CD8-positive, alpha-beta memory T cell (primary cell): Measurements from ENCODE around the gene TMEM82. TPM values are rescaled to one million over a fixed set of nuclear protein-coding genes. Genes with fewer than 3 reads are reported as not detected.

Experiments used
- CTCF ChIA-PET: fragments of 350-600 bp; sonication (Branson Sonifier 250); formaldehyde crosslinking; loops from one replicate; lab custom pipeline; 2021; ENCODE audit warnings: antibody characterized with exemption; lab: Charles Lee
- POLR2A ChIA-PET: fragments of 350-600 bp; sonication (Branson Sonifier 250); formaldehyde crosslinking; loops from one replicate; lab custom pipeline; 2021; ENCODE audit warnings: antibody characterized with exemption; lab: Charles Lee
- DNase-seq, 5 donors: peaks; one replicate each; pipeline versions ENCODE4 v3.0.0 to v3.0.0-alpha.2; 2020 to 2022; ENCODE audit warnings: mixed read lengths in 1 of 5
- H3K27ac ChIP-seq: one replicate; pipeline ENCODE4 v1.7.0; 2013; ENCODE audit warnings: low read depth, mild to moderate bottlenecking, low read length, moderate library complexity
- H3K27me3 ChIP-seq: 2 replicates; pipeline ENCODE4 v1.7.0; 2013; ENCODE audit warnings: low read length, mild to moderate bottlenecking; ENCODE audit not compliant: insufficient read depth, poor library complexity, severe bottlenecking
- H3K36me3 ChIP-seq: 2 replicates; pipeline ENCODE4 v1.7.0; 2013; ENCODE audit warnings: mild to moderate bottlenecking, low read length, moderate library complexity; ENCODE audit not compliant: insufficient read depth
- H3K4me1 ChIP-seq: 2 replicates; pipeline ENCODE4 v1.7.0; 2013; ENCODE audit warnings: mild to moderate bottlenecking, low read length, moderate library complexity; ENCODE audit not compliant: insufficient read depth
- H3K4me3 ChIP-seq: 2 replicates; pipeline ENCODE4 v1.7.0; 2013; ENCODE audit warnings: mild to moderate bottlenecking, low read length
- H3K9me3 ChIP-seq: 2 replicates; pipeline ENCODE4 v1.7.0; 2013; ENCODE audit warnings: mild to moderate bottlenecking, low read length
- H3K27ac Mint-ChIP-seq, 8 donors: one replicate each; pipeline ENCODE4 v1.8.0; 2020 to 2021; ENCODE audit warnings: mixed read lengths in 8 of 8, mild to moderate bottlenecking in 6 of 8, inconsistent platforms in 3 of 8, moderate library complexity in 3 of 8
- H3K27me3 Mint-ChIP-seq, 2 donors: one replicate each; pipeline ENCODE4 v1.8.0; 2020 to 2021; ENCODE audit warnings: mixed read lengths in 2 of 2, mild to moderate bottlenecking in 1 of 2, moderate library complexity in 1 of 2
- H3K36me3 Mint-ChIP-seq, 3 donors: one replicate each; pipeline ENCODE4 v1.8.0; 2020 to 2021; ENCODE audit warnings: mixed read lengths in 3 of 3, inconsistent platforms in 1 of 3, mild to moderate bottlenecking in 1 of 3
- H3K4me1 Mint-ChIP-seq, 3 donors: one replicate each; pipeline ENCODE4 v1.8.0; 2020 to 2021; ENCODE audit warnings: mixed read lengths in 3 of 3, inconsistent platforms in 1 of 3, mild to moderate bottlenecking in 1 of 3
- H3K4me3 Mint-ChIP-seq, 7 donors: one replicate each; pipeline ENCODE4 v1.8.0; 2020 to 2021; ENCODE audit warnings: mixed read lengths in 7 of 7, mild to moderate bottlenecking in 6 of 7, moderate library complexity in 4 of 7, inconsistent platforms in 2 of 7
- H3K9me3 Mint-ChIP-seq, 5 donors: one replicate each; pipeline ENCODE4 v1.8.0; 2020 to 2022; ENCODE audit warnings: mixed read lengths in 5 of 5, mild to moderate bottlenecking in 3 of 5, moderate library complexity in 2 of 5, inconsistent platforms in 1 of 5
- polyA plus RNA-seq: library from polyadenylated mRNA; unstranded; fragments of 300-500 nt; fragmentation: Illumina TruSeq; gene quantifications from one replicate; pipeline ENCODE4 v1.2.3, GENCODE V29; 2021
- total RNA-seq, 2 experiments: library from RNA; stranded (reverse); gene quantifications; one replicate each; pipeline ENCODE4 v1.2.3, GENCODE V29; 2021

The TMEM82 gene
- total and polyA plus RNA-seq, 3 experiments from 2014 or later = not detected

DNA sequence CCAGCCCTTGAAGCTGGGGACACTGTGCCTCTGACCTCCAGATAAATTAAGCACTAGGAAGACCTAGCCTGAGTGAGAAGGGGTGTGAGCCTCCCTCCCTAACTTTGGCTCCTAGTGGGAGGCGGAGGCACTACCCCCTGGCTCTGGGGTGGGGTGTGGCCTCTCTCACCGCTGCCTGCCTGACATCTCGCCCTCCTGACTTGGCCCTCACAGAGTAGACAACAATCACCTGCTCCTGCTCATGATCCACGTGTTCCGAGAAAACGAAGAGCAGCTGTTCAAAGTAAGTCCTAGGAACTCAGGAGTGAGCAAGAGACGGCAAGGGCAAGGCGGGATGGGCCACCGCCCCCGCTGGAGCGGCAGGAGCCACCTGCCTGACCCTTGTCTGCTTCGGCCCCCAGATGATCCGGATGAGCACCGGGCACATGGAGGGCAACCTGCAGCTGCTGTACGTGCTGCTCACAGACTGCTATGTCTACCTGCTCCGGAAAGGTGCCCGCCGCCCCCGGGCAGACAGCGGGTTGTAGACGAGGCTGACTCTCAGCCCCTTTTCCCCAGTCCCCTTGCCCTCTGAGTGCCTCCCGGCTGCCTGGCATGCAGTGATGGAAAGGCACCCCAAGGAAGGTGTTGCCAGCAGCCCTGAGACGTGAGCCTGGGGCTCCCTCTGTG lies 14.3 kb upstream of the TMEM82 start:
- Mint-ChIP-seq H3K36me3 (peaks cover 0 to 81% (median 6%) of the 10 kb centered on the region in 3 donors), H3K9me3 (no peaks in the 10 kb centered on the region), H3K27ac (peak overlapping the region in 1 of 8 donors; percentile 79), H3K27me3 (no peaks in the 10 kb centered on the region), H3K4me1 (no peaks in the 10 kb centered on the region), H3K4me3 (no peak overlapping the region)
- Histone ChIP-seq H3K27me3 (no peaks in the 10 kb centered on the region), H3K4me1 (no peaks in the 10 kb centered on the region), H3K4me3 (no peak overlapping the region), H3K36me3 (peaks cover 34% of the 10 kb centered on the region), H3K9me3 (no peaks in the 10 kb centered on the region), H3K27ac (no peak overlapping the region)
- ChIA-PET CTCF (no interaction called here), POLR2A (no interaction called here)
- no peak for DNase-seq

DNA sequence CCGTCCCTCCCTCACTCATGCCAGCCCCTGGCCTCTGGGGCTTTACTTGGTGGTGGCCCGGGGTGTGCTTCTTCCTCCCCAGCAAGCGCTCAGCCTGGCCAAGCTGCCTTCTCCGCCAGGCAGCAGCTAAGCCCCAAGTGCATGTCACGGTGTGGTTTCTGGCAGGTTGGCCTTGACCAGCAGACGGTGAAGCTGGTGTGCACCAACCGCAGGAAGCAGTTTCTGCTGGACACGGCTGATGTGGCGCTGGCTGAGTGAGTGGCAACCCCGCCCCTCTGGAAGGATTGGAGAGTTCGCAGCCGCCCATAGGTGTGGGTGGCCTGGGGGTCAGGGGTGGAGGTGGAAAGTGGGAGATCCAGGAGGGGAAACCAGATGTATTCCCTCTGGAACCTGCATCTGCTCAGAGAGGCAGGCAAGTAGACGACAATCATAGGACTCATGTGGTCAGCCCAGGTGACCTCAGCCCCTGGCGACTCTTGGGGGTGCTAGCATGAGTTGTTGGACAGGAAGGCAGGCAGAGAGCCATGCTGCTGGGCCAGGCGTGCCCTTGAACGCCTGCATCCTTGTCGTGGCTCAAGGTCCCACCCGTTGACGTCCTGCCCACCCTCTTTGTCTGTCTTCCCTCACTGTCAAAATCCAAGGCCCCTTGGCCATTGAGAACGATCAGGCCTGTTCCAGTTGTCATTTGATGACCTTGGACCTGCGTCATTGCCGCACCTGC lies 13.2 kb upstream of the TMEM82 start:
- POLR2A ChIA-PET = no interaction called here
- Mint-ChIP-seq H3K36me3 (peaks cover 0 to 85% (median 6%) of the 10 kb centered on the region in 3 donors), H3K9me3 (no peaks in the 10 kb centered on the region), H3K4me1 (no peaks in the 10 kb centered on the region), H3K4me3 (no peak overlapping the region), H3K27ac (no peak overlapping the region), H3K27me3 (no peaks in the 10 kb centered on the region)
- H3K4me3 ChIP-seq = no peak overlapping the region
- no peak for DNase-seq
- no peaks in the 10 kb centered on the region for H3K9me3 ChIP-seq
- H3K27me3 ChIP-seq = no peaks in the 10 kb centered on the region
- no peak overlapping the region for H3K27ac ChIP-seq
- peaks cover 34% of the 10 kb centered on the region for H3K36me3 ChIP-seq
- CTCF ChIA-PET = no interaction called here
- H3K4me1 ChIP-seq = no peaks in the 10 kb centered on the region

DNA sequence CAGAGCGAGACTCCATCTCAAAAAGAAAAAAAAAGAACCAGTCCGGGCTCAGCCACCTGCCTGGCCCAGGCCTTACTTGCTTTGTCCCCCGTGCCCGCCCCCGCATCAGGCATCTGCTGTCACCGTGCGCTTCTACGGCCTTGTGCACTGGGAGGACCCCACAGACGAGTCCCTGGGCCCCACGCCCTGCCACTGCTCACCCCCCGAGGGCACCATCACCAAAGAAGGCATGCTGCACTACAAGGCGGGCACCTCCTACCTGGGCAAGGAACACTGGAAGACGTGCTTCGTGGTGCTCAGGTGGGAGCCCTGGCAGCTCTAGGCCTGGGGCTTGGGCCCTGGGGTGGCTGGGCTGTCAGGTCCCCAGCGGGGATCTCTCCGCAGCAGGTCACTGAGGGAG lies 11.9 kb upstream of the TMEM82 start:
- ChIA-PET CTCF (no interaction called here), POLR2A (no interaction called here)
- DNase-seq = no peak
- no peaks in the 10 kb centered on the region for H3K9me3 Mint-ChIP-seq
- peaks cover 0 to 83% (median 6%) of the 10 kb centered on the region in 3 donors for H3K36me3 Mint-ChIP-seq
- H3K27ac Mint-ChIP-seq = no peak overlapping the region
- Histone ChIP-seq H3K9me3 (no peaks in the 10 kb centered on the region), H3K36me3 (peaks cover 32% of the 10 kb centered on the region), H3K4me3 (no peak overlapping the region), H3K4me1 (no peaks in the 10 kb centered on the region), H3K27me3 (no peaks in the 10 kb centered on the region), H3K27ac (no peak overlapping the region)
- H3K4me3 Mint-ChIP-seq = peak overlapping the region in 1 of 7 donors; percentile 13
- H3K4me1 Mint-ChIP-seq = no peaks in the 10 kb centered on the region
- H3K27me3 Mint-ChIP-seq = no peaks in the 10 kb centered on the region

DNA sequence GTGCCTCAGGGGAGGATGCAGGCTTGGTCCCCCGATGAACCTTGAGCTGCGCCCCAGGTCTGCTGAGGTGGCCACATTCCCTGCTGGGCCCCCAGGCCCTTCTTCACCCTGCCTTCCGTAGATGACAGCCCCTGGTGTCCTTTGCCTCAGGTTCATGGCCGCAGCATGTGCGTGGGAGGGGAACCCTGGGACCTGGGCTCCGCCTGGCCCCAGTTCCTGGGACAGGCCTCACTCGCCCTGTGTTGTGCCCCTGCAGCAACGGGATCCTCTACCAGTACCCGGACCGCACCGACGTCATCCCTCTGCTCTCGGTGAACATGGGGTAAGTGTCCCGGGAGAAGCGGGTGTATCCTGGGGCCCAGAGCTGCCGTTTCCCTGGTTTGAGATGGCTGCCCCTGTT lies 11.4 kb upstream of the TMEM82 start:
- H3K27ac Mint-ChIP-seq = no peak overlapping the region
- H3K4me3 Mint-ChIP-seq = no peak overlapping the region
- H3K36me3 Mint-ChIP-seq = peaks cover 0 to 78% (median 4%) of the 10 kb centered on the region in 3 donors
- no peaks in the 10 kb centered on the region for H3K4me1 Mint-ChIP-seq
- H3K27me3 Mint-ChIP-seq = no peaks in the 10 kb centered on the region
- H3K9me3 Mint-ChIP-seq = no peaks in the 10 kb centered on the region
- no peak overlapping the region for H3K4me3 ChIP-seq
- H3K9me3 ChIP-seq = no peaks in the 10 kb centered on the region
- POLR2A ChIA-PET = no interaction called here
- DNase-seq = no peak
- H3K4me1 ChIP-seq = no peaks in the 10 kb centered on the region
- peaks cover 27% of the 10 kb centered on the region for H3K36me3 ChIP-seq
- CTCF ChIA-PET = no interaction called here
- no peak overlapping the region for H3K27ac ChIP-seq
- no peaks in the 10 kb centered on the region for H3K27me3 ChIP-seq

DNA sequence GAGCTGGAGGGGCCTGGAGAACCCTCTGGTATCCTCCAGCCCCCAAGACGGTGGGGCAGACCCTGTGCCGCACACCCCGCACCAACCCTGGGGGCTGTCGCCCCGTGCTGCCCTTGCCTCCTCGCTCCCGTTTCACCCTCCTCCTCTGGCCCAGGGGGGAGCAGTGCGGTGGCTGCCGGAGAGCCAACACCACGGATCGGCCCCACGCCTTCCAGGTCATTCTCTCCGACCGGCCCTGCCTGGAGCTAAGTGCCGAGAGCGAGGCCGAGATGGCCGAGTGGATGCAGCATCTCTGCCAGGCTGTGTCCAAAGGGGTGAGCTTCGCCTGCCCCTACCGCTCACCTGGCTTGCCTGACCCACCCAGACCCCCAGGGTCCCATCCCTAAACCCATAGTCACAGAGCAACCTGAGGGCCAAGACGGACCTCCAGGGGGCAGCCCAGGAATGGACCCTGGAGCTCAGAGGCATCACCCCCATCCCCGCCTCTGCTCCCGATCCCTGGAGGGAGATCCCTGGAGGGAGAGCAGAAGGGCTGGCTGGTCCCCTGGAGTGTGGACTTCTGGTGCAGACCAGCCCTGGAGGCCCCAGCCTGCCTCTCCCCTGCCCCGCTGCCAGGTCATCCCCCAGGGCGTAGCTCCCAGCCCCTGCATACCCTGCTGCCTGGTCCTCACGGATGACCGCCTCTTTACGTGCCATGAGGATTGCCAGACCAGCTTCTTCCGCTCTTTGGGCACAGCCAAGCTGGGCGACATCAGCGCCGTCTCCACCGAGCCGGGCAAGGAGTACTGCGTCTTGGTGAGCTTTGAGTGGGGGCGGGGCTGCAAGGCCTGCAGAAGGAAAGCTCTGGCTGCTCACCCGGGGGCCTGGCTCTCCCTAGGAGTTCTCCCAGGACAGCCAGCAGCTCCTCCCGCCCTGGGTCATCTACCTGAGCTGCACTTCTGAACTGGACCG lies 10.3 kb upstream of the TMEM82 start:
- POLR2A ChIA-PET = no interaction called here

DNA sequence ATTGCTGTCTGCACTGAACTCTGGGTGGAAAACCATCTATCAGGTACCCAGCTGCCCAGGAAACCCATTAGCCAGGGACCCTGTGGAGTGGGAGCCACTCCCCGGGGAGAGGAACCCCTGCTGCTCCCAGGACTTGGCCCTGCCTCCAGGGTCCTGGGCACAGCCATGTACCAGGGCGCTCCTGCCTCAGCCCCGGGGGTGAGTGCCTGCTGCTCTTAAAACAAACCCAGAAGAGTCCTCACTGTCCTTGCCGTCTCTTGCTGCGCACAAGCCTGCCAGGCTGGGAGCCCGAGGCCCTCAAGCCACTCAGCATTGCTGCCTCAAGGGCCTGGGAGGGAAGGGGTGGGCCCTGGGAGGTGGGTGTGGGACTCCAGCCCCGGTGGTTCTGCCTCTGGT lies 9.6 kb upstream of the TMEM82 start:
- Histone ChIP-seq H3K36me3 (peaks cover 11% of the 10 kb centered on the region), H3K4me3 (no peak overlapping the region), H3K9me3 (no peaks in the 10 kb centered on the region), H3K27me3 (no peaks in the 10 kb centered on the region), H3K27ac (no peak overlapping the region), H3K4me1 (no peaks in the 10 kb centered on the region)
- CTCF ChIA-PET = no interaction called here
- Mint-ChIP-seq H3K4me3 (no peak overlapping the region), H3K9me3 (no peaks in the 10 kb centered on the region), H3K36me3 (peaks cover 0 to 61% (median 0%) of the 10 kb centered on the region in 3 donors), H3K27me3 (no peaks in the 10 kb centered on the region), H3K4me1 (no peaks in the 10 kb centered on the region), H3K27ac (no peak overlapping the region)
- POLR2A ChIA-PET = no interaction called here
- no peak for DNase-seq

More for the DNA sequence above, 10.3 kb upstream of the TMEM82 start:
- no peaks in the 10 kb centered on the region for H3K27me3 Mint-ChIP-seq
- no peaks in the 10 kb centered on the region for H3K9me3 Mint-ChIP-seq
- CTCF ChIA-PET = no interaction called here
- H3K4me1 ChIP-seq = no peaks in the 10 kb centered on the region
- no peak overlapping the region for H3K4me3 ChIP-seq
- no peaks in the 10 kb centered on the region for H3K27me3 ChIP-seq
- no peak for DNase-seq
- peaks cover 0 to 68% (median 1%) of the 10 kb centered on the region in 3 donors for H3K36me3 Mint-ChIP-seq
- H3K36me3 ChIP-seq = peaks cover 18% of the 10 kb centered on the region
- no peak overlapping the region for H3K27ac ChIP-seq
- H3K27ac Mint-ChIP-seq = no peak overlapping the region
- no peak overlapping the region for H3K4me3 Mint-ChIP-seq
- no peaks in the 10 kb centered on the region for H3K4me1 Mint-ChIP-seq
- H3K9me3 ChIP-seq = no peaks in the 10 kb centered on the region

DNA sequence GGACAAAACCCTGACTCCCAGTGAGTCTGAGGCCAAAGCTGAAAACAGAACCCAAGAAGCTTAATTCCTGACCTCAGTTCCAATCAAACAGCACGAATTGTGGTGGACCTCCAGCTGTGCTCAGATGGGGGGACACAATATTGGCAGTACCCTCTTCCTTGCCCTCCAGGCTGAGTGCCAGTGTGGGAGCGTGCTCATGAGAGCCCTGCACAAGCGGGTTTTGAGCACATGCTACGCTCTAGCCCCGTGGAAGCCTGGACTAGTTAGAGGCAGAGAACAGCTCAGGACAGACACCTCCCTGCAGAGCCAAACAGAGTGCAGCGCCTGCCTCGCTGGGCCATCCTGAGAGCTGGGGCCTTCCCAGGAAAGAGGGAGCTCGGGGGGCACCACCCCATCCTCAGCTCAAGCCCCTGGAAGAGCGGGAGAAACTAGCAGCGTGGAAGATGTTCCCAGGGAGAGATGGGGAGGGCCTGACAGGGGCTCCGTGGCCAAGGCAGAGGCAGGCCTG lies 9.0 kb upstream of the TMEM82 start:
- DNase-seq = no peak
- H3K9me3 Mint-ChIP-seq = no peaks in the 10 kb centered on the region
- H3K4me1 Mint-ChIP-seq = no peaks in the 10 kb centered on the region
- peaks cover 8% of the 10 kb centered on the region for H3K36me3 ChIP-seq
- CTCF ChIA-PET = no interaction called here
- H3K27me3 Mint-ChIP-seq = no peaks in the 10 kb centered on the region
- no peaks in the 10 kb centered on the region for H3K27me3 ChIP-seq
- no peak overlapping the region for H3K27ac ChIP-seq
- no peaks in the 10 kb centered on the region for H3K9me3 ChIP-seq
- no peaks in the 10 kb centered on the region for H3K4me1 ChIP-seq
- H3K4me3 ChIP-seq = no peak overlapping the region
- peaks cover 0 to 55% (median 0%) of the 10 kb centered on the region in 3 donors for H3K36me3 Mint-ChIP-seq
- H3K27ac Mint-ChIP-seq = peak overlapping the region in 1 of 8 donors; percentile 17
- peak overlapping the region in 1 of 7 donors; percentile 76 for H3K4me3 Mint-ChIP-seq
- POLR2A ChIA-PET = no interaction called here
